HEK293 (cell line): ENCODE measurements around the gene ANO9.
"Not testable (repeated sequence)": the region's sequence is repeated elsewhere in the genome, so short reads cannot be mapped to it uniquely, and the experiment has no call there.

Experiments used
- CTCF ChIA-PET: fragments of 350-600 bp; formaldehyde crosslinking; extraction: SDS; loops from one replicate; lab custom pipeline; 2021; ENCODE audit warnings: antibody characterized with exemption; lab: Yijun Ruan, JAX
- POLR2A ChIA-PET: fragments of 300-600 bp; formaldehyde crosslinking; extraction: SDS; loops from one replicate; lab custom pipeline; 2020; ENCODE audit warnings: antibody characterized with exemption, inconsistent platforms; lab: Yijun Ruan, JAX
- H3K27ac ChIP-seq: fragments of 200-500 bp; sonication (Bioruptor generic); 2 replicates; pipeline ENCODE4 v1.5.1; 2014; ENCODE audit warnings: low read depth, low read length, control low read depth, inconsistent platforms; ENCODE audit errors: extremely low read depth
- H3K36me3 ChIP-seq, 2 experiments: fragments of 200-500 bp in 1 of 2; sonication (Bioruptor generic) in 1 of 2; 1 replicate in 1 of 2; 2 replicates in 1 of 2; pipeline ENCODE4 v1.5.1; 2014 to 2017; ENCODE audit warnings: inconsistent platforms in 2 of 2, low read length in 2 of 2; ENCODE audit not compliant: control insufficient read depth in 2 of 2, insufficient read depth in 1 of 2
- H3K4me1 ChIP-seq: fragments of 200-500 bp; sonication (Bioruptor generic); 2 replicates; pipeline ENCODE4 v1.5.1; 2014; ENCODE audit warnings: mild to moderate bottlenecking, low read length, inconsistent platforms; ENCODE audit not compliant: control insufficient read depth, insufficient read depth
- H3K4me3 ChIP-seq: 2 replicates; pipeline ENCODE4 v1.5.1; 2011; ENCODE audit warnings: low read depth, mild to moderate bottlenecking, control low read depth, low read length, moderate library complexity
- H3K9me3 ChIP-seq: fragments of 200-500 bp; sonication (Bioruptor generic); 2 replicates; pipeline ENCODE4 v1.5.1; 2014; ENCODE audit warnings: low read depth, low read length, inconsistent platforms; ENCODE audit not compliant: control insufficient read depth, insufficient read depth
- ATF2 ChIP-seq: fragments of 450-650 bp; formaldehyde crosslinking; IDR thresholded peaks from 2 replicates; pipeline ENCODE4 v1.5.1; 2016; ENCODE audit warnings: missing biosample characterization, missing genetic modification characterization, low read depth
- EGR2 ChIP-seq: fragments of 450-650 bp; formaldehyde crosslinking; IDR thresholded peaks from 2 replicates; pipeline ENCODE4 v1.5.1; 2016; ENCODE audit warnings: low read depth, missing biosample characterization, missing genetic modification characterization
- KLF10 ChIP-seq: fragments of 450-650 bp; IDR thresholded peaks from 2 replicates; pipeline ENCODE4 v1.5.1; 2018; ENCODE audit warnings: missing biosample characterization, mild to moderate bottlenecking, missing genetic modification characterization
- PATZ1 ChIP-seq: fragments of 450-650 bp; formaldehyde crosslinking; IDR thresholded peaks from 2 replicates; pipeline ENCODE4 v1.5.1; 2016; ENCODE audit warnings: missing biosample characterization, missing genetic modification characterization
- PBX3 ChIP-seq: sonication (generic); formaldehyde crosslinking; IDR thresholded peaks from 2 replicates; pipeline ENCODE4 v1.8.1; 2022; ENCODE audit warnings: mild to moderate bottlenecking, moderate library complexity, missing genetic modification reagents
- SCRT2 ChIP-seq: fragments of 450-650 bp; formaldehyde crosslinking; IDR thresholded peaks from 2 replicates; pipeline ENCODE4 v1.5.1; 2016; ENCODE audit warnings: missing biosample characterization, missing genetic modification characterization
- ZBTB48 ChIP-seq: fragments of 450-650 bp; formaldehyde crosslinking; IDR thresholded peaks from 2 replicates; pipeline ENCODE4 v1.5.1; 2016; ENCODE audit warnings: missing biosample characterization, missing genetic modification characterization
- ZIC2 ChIP-seq: fragments of 450-650 bp; formaldehyde crosslinking; IDR thresholded peaks from 2 replicates; pipeline ENCODE4 v1.5.1; 2016; ENCODE audit warnings: missing biosample characterization, missing genetic modification characterization
- ZNF174 ChIP-seq: fragments of 450-650 bp; formaldehyde crosslinking; IDR thresholded peaks from 2 replicates; pipeline ENCODE4 v1.5.0; 2017; ENCODE audit warnings: missing biosample characterization, mild to moderate bottlenecking, missing genetic modification characterization
- ZNF211 ChIP-seq: fragments of 450-650 bp; formaldehyde crosslinking; IDR thresholded peaks from 2 replicates; pipeline ENCODE4 v1.5.1; 2016; ENCODE audit warnings: low read depth, missing biosample characterization, missing genetic modification characterization
- ZNF23 ChIP-seq: fragments of 450-650 bp; formaldehyde crosslinking; IDR thresholded peaks from 2 replicates; pipeline ENCODE4 v1.5.1; 2016; ENCODE audit warnings: missing biosample characterization, missing genetic modification characterization, borderline replicate concordance
- ZNF280C ChIP-seq: fragments of 450-650 bp; formaldehyde crosslinking; IDR thresholded peaks from 2 replicates; pipeline ENCODE4 v1.5.1; 2016; ENCODE audit warnings: missing biosample characterization, missing genetic modification characterization
- ZNF501 ChIP-seq: fragments of 450-650 bp; formaldehyde crosslinking; IDR thresholded peaks from 2 replicates; pipeline ENCODE4 v1.5.1; 2016; ENCODE audit warnings: missing biosample characterization, missing genetic modification characterization
- ZNF585B ChIP-seq: fragments of 450-650 bp; formaldehyde crosslinking; IDR thresholded peaks from 2 replicates; pipeline ENCODE4 v1.5.1; 2016; ENCODE audit warnings: missing biosample characterization, missing genetic modification characterization
- ZNF621 ChIP-seq: fragments of 450-650 bp; formaldehyde crosslinking; IDR thresholded peaks from 2 replicates; pipeline ENCODE4 v1.5.1; 2017; ENCODE audit warnings: missing biosample characterization, missing genetic modification characterization
- ZNF645 ChIP-seq: fragments of 450-650 bp; formaldehyde crosslinking; IDR thresholded peaks from 2 replicates; pipeline ENCODE4; 2016; ENCODE audit warnings: missing biosample characterization, missing genetic modification characterization
- ZNF692 ChIP-seq: fragments of 450-650 bp; formaldehyde crosslinking; IDR thresholded peaks from 2 replicates; pipeline ENCODE4 v1.5.1; 2016; ENCODE audit warnings: missing biosample characterization, missing genetic modification characterization
- ZNF701 ChIP-seq: fragments of 450-650 bp; formaldehyde crosslinking; IDR thresholded peaks from 2 replicates; pipeline ENCODE4 v1.5.1; 2016; ENCODE audit warnings: missing biosample characterization, missing genetic modification characterization
- ZNF830 ChIP-seq: fragments of 450-650 bp; IDR thresholded peaks from 2 replicates; pipeline ENCODE4 v1.5.0; 2018; ENCODE audit warnings: missing biosample characterization, missing genetic modification characterization, low read depth, mild to moderate bottlenecking, moderate library complexity
- ZSCAN16 ChIP-seq: fragments of 450-650 bp; formaldehyde crosslinking; IDR thresholded peaks from 2 replicates; pipeline ENCODE4 v1.5.1; 2016; ENCODE audit warnings: missing biosample characterization, missing genetic modification characterization
- ZSCAN23 ChIP-seq: fragments of 450-650 bp; formaldehyde crosslinking; IDR thresholded peaks from 2 replicates; pipeline ENCODE4 v1.5.1; 2016; ENCODE audit warnings: missing biosample characterization, missing genetic modification characterization
- ZSCAN5A ChIP-seq: fragments of 450-650 bp; formaldehyde crosslinking; IDR thresholded peaks from 2 replicates; pipeline ENCODE4 v1.5.1; 2016; ENCODE audit warnings: missing biosample characterization, missing genetic modification characterization

Gene ANO9

GRCh38 chr11:425301-425700 lies 16.5 kb downstream of the ANO9 start:
- POLR2A ChIA-PET, result no interaction called here
- CTCF ChIA-PET, result interaction anchor here (1.6 kb wide), 1 partner anchor 23 kb away, joined by 4 read pairs; no protein-coding TSS in a partner anchor
- TF ChIP-seq ZSCAN23 (tag by site-specific recombination), result no peak
- TF ChIP-seq ZNF830 (tag by site-specific recombination), result no peak
- no peak for TF ChIP-seq ZBTB48 (tag by site-specific recombination)
- TF ChIP-seq SCRT2 (tag by site-specific recombination), result no peak
- TF ChIP-seq ZNF692 (tag by site-specific recombination), result no peak
- no peak for TF ChIP-seq ZNF701
- TF ChIP-seq ZNF174 (tag by site-specific recombination), result no peak
- TF ChIP-seq ZNF621 (tag by site-specific recombination), result no peak
- no peak for TF ChIP-seq ZSCAN5A
- TF ChIP-seq ZNF645, result no peak
- TF ChIP-seq ZSCAN16 (tag by site-specific recombination), result no peak
- no peak for TF ChIP-seq ZNF501 (tag by site-specific recombination)
- no peak for TF ChIP-seq ZNF23
- H3K27ac ChIP-seq, result no peak overlapping the region
- no peaks in the 10 kb centered on the region for H3K36me3 ChIP-seq
- no peaks in the 10 kb centered on the region for H3K4me1 ChIP-seq
- no peaks in the 10 kb centered on the region for H3K9me3 ChIP-seq
- H3K4me3 ChIP-seq, result no peak overlapping the region

- POLR2A ChIA-PET, H3K4me1 ChIP-seq, H3K27ac ChIP-seq, H3K9me3 ChIP-seq, H3K4me3 ChIP-seq, CTCF ChIA-PET, H3K36me3 ChIP-seq: not testable (repeated sequence)
Observed at GRCh38 chr11:424766-425165, 17.0 kb downstream of the ANO9 start.

GRCh38 chr11:424232-424631 lies 17.6 kb downstream of the ANO9 start:
- ChIA-PET POLR2A (no interaction called here), CTCF (interaction anchor here (0.6 kb wide), 1 partner anchor 94 kb away, joined by 3 read pairs; no protein-coding TSS in a partner anchor)
- Histone ChIP-seq H3K9me3 (no peaks in the 10 kb centered on the region), H3K4me3 (no peak overlapping the region), H3K4me1 (no peaks in the 10 kb centered on the region), H3K36me3 (no peaks in the 10 kb centered on the region), H3K27ac (no peak overlapping the region)
- no peak for TF ChIP-seq ZNF830 (tag by site-specific recombination)
- no peak for TF ChIP-seq KLF10 (tag by site-specific recombination)
- no peak for TF ChIP-seq EGR2 (tag by site-specific recombination)
- no peak for TF ChIP-seq ZNF211
- no peak for TF ChIP-seq ZIC2 (tag by site-specific recombination)
- TF ChIP-seq ZNF280C (tag by site-specific recombination), result no peak
- TF ChIP-seq PATZ1 (tag by site-specific recombination), result no peak
- no peak for TF ChIP-seq PBX3 (CRISPR knock-in tag)
- TF ChIP-seq ZNF585B (tag by site-specific recombination), result no peak
- TF ChIP-seq ATF2, result no peak
